D721Med (cell line): ENCODE results near the gene ATAD1.

Source experiments
- DNase-seq: peaks from one replicate; pipeline ENCODE4 v3.0.0; 2011; ENCODE audit warnings: low spot score; ENCODE audit not compliant: insufficient read length
- FAIRE-seq: peaks from 2 replicates; lab custom pipeline; 2011; peaks lifted over from hg19 to GRCh38; lab: Jason Lieb, UNC
- TF ChIP-seq, protein P1 (sequence below): IDR thresholded peaks from 2 replicates; pipeline ENCODE4 v1.5.1; 2012; ENCODE audit warnings: mild to moderate bottlenecking, control low read depth; ENCODE audit not compliant: insufficient read depth; ENCODE audit errors: missing control alignments

Gene ATAD1

DNA sequence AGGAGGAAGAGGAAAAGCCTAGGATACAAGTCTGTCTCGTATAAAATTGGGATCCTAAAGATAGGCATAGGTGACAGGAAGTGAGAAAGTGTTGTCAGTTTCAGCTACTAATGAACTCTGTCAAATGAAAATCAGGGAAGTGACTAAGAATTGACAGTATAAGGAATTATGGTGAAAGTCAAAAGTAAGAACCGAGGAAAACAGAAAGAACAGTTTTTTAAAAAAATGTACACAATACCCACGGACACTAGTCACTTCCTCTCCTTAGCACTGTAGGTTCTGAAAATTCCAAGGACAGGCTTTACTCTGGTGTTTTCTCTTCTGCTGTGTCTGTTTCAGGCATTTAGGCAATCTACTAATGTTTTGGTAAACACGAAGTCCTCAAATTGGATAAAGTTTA, 42.3 kb downstream of the ATAD1 start:
- TF ChIP-seq, protein P1, sequence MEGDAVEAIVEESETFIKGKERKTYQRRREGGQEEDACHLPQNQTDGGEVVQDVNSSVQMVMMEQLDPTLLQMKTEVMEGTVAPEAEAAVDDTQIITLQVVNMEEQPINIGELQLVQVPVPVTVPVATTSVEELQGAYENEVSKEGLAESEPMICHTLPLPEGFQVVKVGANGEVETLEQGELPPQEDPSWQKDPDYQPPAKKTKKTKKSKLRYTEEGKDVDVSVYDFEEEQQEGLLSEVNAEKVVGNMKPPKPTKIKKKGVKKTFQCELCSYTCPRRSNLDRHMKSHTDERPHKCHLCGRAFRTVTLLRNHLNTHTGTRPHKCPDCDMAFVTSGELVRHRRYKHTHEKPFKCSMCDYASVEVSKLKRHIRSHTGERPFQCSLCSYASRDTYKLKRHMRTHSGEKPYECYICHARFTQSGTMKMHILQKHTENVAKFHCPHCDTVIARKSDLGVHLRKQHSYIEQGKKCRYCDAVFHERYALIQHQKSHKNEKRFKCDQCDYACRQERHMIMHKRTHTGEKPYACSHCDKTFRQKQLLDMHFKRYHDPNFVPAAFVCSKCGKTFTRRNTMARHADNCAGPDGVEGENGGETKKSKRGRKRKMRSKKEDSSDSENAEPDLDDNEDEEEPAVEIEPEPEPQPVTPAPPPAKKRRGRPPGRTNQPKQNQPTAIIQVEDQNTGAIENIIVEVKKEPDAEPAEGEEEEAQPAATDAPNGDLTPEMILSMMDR, result no peak
- no peak for DNase-seq
- FAIRE-seq, result no peak

DNA sequence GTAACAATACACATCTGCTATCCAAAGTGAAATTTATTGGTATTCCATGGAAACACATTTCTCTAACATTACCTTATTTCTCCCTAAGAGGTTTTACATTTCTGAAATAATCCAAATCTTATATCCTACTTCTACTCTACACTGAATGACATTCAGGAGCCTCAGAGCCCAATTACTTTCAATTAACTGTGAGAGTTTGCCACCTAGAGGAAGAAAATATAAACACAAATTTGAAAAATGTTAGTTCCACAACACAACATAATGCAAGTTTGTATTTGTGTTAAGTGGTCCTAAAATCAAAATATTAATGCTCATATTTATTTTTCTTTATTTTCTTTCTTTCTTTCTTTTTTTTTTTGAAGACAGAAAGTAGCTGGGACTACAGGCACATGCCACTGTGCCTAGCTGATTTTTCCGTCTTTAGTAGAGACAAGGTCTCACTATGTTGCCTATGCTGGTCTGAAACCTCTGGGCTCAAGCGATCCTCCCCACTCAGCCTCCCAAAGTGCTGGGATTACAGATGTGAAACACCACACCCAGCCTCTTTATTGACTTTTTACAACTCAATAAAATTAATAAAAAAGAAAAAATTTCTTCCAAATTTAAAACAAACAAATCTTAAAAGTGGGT, 46.0 kb downstream of the ATAD1 start:
- FAIRE-seq (no peak), DNase-seq (no peak)
- TF ChIP-seq, protein P1, result peak; percentile 56

DNA sequence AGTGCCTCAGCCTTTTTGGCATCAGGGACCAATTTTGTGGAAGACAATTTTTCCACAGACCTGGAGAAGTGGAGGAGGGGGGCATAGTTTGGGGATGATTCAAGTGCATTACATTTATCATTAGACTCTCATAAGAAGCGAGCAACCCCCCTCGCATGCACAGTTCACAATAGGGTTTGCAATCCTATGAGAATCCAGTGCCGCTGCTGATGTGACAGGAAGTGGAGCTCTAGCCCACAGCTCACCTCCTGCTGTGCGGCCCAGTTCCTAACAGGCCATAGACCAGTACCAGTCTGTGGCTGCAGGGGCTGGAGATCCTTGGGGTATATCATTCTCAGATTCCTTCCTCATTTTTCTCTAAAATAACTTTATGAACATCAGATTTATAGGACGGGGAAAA, 50.8 kb downstream of the ATAD1 start:
- TF ChIP-seq, protein P1, result no peak
- DNase-seq (no peak), FAIRE-seq (no peak)

DNA sequence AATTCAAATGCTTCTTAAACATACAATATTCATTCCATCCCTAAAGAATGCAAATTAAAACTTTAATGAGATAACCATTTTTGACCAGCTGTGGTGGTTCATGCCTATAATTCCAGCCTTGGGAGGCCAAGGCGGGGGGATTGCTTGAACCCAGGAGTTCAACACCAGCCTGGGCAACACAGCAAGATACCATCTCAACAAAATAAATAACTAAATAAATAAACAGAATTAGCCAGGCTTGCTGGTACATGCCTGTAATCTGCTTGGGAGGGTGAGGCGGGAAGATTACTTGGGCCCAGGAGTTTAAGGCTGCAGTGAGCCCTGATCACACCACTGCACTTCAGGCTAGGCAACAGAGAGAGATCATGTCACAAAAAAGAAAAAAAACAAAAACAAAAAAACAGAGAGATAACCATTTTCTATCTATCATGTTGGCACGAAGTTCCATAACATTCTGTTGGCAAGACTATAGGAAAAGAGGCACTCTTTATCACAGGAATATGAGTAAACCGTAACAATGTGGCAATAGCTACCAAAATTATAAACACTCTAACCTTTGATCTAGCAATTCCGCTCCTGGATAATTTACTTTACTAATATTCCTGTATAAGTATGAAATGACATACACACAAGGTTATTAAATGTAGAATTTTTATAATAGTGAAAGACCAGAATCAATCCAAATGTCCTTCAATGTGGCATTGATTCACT, 52.2 kb downstream of the ATAD1 start:
- TF ChIP-seq, protein P1, result no peak
- DNase-seq, result no peak
- FAIRE-seq, result no peak

DNA sequence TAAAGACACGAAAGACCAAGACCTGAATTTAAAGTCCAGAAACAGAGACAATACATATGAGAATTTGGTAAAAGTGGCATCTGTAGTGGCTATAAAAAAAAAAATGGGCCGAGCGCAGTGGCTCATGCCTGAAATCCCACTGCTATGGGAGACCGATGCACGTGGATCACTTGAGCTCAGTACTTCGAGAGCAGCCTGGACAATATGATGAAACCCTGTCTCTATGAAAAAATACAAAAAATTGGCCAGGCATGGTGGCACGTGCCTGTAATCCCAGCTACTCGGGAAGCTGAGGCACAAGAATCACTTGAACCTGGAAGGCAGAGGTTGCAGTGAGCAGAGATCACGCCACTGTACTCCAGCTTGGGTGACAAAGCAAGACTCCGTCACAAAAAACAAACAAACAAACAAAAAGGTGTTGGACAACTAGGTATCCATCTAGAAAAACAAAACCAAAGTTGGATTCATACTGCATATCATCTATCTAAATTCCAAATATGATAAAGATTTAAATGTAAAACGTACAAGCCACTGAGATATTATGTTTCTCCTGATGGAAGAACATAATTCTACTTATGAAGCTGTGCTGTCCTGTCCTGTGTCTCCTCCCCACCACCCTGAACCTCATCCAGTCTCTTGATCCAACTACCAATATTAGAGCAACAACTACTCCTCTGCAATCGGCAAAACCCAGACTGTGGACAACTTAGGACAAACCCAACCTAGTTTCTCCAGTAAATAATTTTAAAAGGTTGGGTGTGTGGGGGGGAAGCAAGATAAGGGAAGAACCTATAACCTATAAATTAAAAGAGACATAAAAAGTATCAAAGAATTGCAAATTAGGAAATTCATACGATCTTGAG, 53.7 kb downstream of the ATAD1 start:
- FAIRE-seq, result no peak

DNA sequence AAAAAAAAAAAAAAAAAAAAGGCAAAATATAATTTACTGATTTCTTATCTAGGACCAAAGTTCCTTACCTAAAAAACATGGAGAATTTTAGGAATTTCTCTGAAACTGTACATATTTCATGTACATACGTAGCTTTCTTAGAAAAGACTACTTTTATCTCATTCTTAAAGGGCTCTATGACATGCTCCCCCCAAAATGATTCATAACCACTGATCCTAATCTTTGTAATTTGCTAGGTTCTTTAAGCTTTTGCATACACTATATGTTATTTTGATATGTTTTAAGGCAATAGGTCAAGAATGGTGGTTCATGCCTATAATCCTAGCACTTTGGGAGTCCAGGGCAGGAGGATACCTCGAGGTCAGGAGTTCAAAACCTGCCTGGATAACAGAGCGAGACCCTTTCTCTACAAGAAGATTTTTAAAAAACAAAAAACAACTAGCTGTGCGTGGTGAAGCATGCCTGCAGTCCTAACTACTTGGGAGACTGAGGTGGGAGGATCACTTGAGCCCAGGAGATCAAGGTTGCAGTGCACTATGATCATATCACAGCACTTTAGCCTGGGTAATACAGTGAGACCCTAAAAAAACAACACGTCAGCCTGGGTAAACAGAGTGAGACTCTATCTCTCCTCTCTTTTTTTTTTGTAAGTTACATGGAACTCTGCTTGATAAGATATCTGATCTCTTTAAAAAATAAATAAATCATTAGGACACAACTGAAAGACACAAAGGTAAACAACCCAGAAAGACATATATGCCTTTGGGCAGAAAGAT, 54.8 kb downstream of the ATAD1 start:
- FAIRE-seq (no peak), DNase-seq (no peak)
- TF ChIP-seq, protein P1, result no peak

More for the DNA sequence above, 53.7 kb downstream of the ATAD1 start:
- no peak for DNase-seq
- TF ChIP-seq, protein P1, result no peak
